Mesothelial cell of epicardium (in vitro differentiated cells): ENCODE results near the gene FAM229B. TPM values are rescaled to one million over a fixed set of nuclear protein-coding genes. Genes with fewer than 3 reads are reported as not detected.
"Not testable (repeated sequence)": the region's sequence is repeated elsewhere in the genome, so short reads cannot be mapped to it uniquely, and the experiment has no call there.

Experiments used
- DNase-seq, 2 experiments: peaks; one replicate each; pipeline ENCODE4 v3.0.0; 2021; ENCODE audit warnings: low spot score in 2 of 2; ENCODE audit not compliant: unreplicated experiment in 2 of 2
- H3K27ac Mint-ChIP-seq: 2 replicates; pipeline ENCODE4 v1.8.0; 2021; ENCODE audit warnings: mixed read lengths
- H3K27me3 Mint-ChIP-seq: 2 replicates; pipeline ENCODE4 v1.8.0; 2021; ENCODE audit warnings: low read depth, mixed read lengths
- H3K36me3 Mint-ChIP-seq: 2 replicates; pipeline ENCODE4 v1.8.0; 2021; ENCODE audit warnings: mixed read lengths
- H3K4me1 Mint-ChIP-seq: 2 replicates; pipeline ENCODE4 v1.8.0; 2021; ENCODE audit warnings: mixed read lengths
- H3K4me3 Mint-ChIP-seq: 2 replicates; pipeline ENCODE4 v1.8.0; 2021; ENCODE audit warnings: mild to moderate bottlenecking, moderate library complexity, mixed read lengths
- H3K9me3 Mint-ChIP-seq: 2 replicates; pipeline ENCODE4 v1.8.0; 2021; ENCODE audit warnings: mixed read lengths
- total RNA-seq: library from RNA; stranded (reverse); gene quantifications from 3 replicates; pipeline ENCODE4 v1.2.1, GENCODE V29; 2021
- TF ChIP-seq, protein P1 (sequence below): fragments of 200-600 bp; sonication (generic); IDR thresholded peaks from one replicate; pipeline ENCODE4 v1.5.0; 2021; ENCODE audit warnings: antibody characterized with exemption; ENCODE audit not compliant: unreplicated experiment

The FAM229B gene
- total RNA-seq, 1 donor from 2014 or later, result 23.6 TPM

DNA sequence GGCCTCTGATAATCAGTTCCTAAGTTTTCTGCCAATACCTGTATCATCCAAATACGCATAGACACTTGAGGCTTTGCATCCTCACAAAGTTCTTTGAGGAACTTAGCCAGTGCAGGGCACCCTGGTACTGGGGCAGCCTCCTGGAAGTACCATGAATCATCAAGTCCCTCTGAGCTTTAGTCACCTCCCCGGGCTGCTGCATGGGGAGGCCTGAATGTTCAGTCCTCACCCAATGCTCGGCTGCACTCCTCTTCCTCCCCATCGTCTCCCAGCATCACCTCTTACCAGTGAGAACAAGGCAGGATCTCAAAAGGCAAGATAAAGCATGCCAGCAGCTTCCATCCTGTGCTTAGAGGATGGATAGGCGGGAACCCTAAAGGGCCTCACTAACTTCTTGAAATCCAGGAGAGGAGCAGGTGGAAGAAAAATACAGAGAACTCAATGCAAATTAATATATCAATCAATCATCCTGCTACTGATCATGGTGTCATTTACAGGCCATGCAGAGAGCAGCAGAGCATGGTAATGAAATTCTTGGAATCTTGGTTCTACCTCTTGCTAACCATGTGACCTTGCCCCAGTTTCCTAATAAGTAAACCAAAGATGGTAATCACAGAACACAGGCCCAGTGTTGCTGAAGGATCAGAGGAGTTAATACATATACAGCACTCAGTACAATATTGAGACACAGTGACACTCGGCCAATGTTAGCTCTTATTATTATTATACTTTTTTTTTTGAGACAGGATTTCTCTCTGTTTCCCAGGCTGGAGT is 38.2 kb upstream of the FAM229B start:
- H3K4me3 Mint-ChIP-seq, result no peak overlapping the region
- H3K27me3 Mint-ChIP-seq, result no peaks in the 10 kb centered on the region
- H3K27ac Mint-ChIP-seq, result no peak overlapping the region
- TF ChIP-seq, protein P1, sequence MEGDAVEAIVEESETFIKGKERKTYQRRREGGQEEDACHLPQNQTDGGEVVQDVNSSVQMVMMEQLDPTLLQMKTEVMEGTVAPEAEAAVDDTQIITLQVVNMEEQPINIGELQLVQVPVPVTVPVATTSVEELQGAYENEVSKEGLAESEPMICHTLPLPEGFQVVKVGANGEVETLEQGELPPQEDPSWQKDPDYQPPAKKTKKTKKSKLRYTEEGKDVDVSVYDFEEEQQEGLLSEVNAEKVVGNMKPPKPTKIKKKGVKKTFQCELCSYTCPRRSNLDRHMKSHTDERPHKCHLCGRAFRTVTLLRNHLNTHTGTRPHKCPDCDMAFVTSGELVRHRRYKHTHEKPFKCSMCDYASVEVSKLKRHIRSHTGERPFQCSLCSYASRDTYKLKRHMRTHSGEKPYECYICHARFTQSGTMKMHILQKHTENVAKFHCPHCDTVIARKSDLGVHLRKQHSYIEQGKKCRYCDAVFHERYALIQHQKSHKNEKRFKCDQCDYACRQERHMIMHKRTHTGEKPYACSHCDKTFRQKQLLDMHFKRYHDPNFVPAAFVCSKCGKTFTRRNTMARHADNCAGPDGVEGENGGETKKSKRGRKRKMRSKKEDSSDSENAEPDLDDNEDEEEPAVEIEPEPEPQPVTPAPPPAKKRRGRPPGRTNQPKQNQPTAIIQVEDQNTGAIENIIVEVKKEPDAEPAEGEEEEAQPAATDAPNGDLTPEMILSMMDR, result no peak
- H3K36me3 Mint-ChIP-seq, result no peaks in the 10 kb centered on the region
- H3K9me3 Mint-ChIP-seq, result no peaks in the 10 kb centered on the region
- no peak for DNase-seq
- peaks cover 13% of the 10 kb centered on the region for H3K4me1 Mint-ChIP-seq

DNA sequence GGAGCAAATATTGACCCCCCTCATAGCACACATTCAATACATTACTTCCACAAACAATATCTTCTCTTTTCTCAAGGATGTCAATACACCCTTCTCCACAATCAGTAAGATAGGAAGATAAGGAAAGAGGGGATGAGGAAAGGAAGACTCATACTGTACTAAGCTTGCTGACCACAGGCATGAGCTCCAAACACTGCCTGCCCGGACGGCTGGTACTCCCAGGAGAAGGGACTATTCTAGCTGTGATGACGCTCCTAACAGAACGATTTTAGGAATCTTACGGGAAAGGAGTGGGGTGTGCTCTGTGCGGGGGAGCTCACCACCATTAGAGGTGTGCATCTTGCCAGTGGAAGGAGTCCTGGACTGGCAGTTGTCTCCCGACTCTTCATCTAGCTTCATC is 37.4 kb upstream of the FAM229B start:
- H3K9me3 Mint-ChIP-seq, result no peaks in the 10 kb centered on the region
- no peaks in the 10 kb centered on the region for H3K27me3 Mint-ChIP-seq
- DNase-seq, result no peak
- TF ChIP-seq, protein P1, result no peak
- no peak overlapping the region for H3K4me3 Mint-ChIP-seq
- no peak overlapping the region for H3K27ac Mint-ChIP-seq
- no peaks in the 10 kb centered on the region for H3K36me3 Mint-ChIP-seq
- peaks cover 8% of the 10 kb centered on the region for H3K4me1 Mint-ChIP-seq

DNA sequence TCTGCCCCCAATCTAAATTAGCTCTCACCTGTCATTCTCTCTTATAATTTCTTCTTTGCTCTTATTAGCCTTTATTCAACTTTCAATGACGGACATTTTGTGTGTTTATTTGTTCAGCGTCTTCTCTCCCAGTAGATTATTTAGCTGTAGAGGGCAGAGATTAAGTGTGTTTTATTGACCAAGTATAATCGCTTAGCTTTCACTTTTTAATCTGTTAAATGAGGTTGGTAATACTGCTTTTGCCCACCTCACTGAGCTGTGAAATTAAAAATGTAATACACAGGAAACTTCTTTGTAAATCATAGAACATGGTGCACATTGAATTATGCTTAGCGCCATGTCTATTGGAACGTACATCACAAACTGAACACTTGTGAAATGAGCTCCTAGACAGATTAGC is 37.0 kb upstream of the FAM229B start:
- Mint-ChIP-seq H3K27ac (no peak overlapping the region), H3K4me1 (peaks cover 6% of the 10 kb centered on the region), H3K9me3 (no peaks in the 10 kb centered on the region), H3K4me3 (no peak overlapping the region), H3K36me3 (no peaks in the 10 kb centered on the region), H3K27me3 (no peaks in the 10 kb centered on the region)
- TF ChIP-seq, protein P1, result no peak
- DNase-seq, result no peak

DNA sequence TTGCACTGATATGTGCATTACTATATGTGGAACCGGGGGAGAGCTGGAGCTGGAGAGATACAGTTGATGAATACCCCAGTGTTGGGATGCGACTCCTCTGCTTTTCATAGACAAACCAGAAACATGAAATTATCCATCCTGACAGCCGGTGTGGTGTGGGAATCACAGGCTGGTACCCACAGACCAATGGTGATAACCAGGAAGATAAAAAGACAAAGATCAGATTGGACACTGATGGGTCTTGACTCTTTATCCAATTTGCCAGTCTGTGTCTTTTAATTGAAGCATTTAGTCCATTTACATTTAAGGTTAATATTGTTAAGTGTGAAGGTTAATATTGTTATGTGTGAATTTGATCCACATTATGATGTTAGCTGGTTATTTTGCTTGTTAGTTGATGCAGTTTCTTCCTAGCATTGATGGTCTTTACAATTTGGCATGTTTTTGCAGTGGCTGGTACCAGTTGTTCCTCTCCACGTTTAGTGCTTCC is 36.1 kb upstream of the FAM229B start:
- not testable (repeated sequence) for H3K9me3 Mint-ChIP-seq, DNase-seq, H3K27ac Mint-ChIP-seq, H3K4me1 Mint-ChIP-seq, H3K27me3 Mint-ChIP-seq, H3K36me3 Mint-ChIP-seq, H3K4me3 Mint-ChIP-seq

DNA sequence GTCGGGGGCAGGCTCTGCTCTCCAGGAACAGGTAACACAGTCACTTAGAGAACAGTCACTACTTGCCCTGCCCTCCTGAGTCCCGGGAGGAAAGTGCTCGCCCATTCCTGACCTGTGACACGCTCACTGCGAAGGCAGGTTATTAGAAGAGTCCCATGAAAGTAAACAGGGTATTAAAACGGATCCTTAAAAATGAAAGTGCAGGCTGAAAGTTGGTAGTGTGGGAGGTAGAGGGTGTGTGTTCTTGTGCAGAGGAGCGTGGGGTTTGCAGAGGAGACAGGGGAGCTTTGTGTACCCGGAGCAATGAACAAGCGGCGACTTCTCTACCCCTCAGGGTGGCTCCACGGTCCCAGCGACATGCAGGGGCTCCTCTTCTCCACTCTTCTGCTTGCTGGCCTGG is 33.4 kb upstream of the FAM229B start, which contains the start of gene CCN6:
Gene CCN6 (plus strand): TSS at position 104 of the 400 bp plus-strand sequence. CDS start 254 bp downstream, at position 358.
- TF ChIP-seq, protein P1, result no peak
- DNase-seq, result no peak
- no peak within 1 kb of the TSS for H3K4me3 Mint-ChIP-seq
- H3K4me1 Mint-ChIP-seq, result peaks cover 6% of the 10 kb centered on the region
- H3K9me3 Mint-ChIP-seq, result no peaks in the 10 kb centered on the region
- no peaks in the 10 kb centered on the region for H3K27me3 Mint-ChIP-seq
- H3K36me3 Mint-ChIP-seq, result no peaks in the 10 kb centered on the region
- no peak within 1 kb of the TSS for H3K27ac Mint-ChIP-seq

DNA sequence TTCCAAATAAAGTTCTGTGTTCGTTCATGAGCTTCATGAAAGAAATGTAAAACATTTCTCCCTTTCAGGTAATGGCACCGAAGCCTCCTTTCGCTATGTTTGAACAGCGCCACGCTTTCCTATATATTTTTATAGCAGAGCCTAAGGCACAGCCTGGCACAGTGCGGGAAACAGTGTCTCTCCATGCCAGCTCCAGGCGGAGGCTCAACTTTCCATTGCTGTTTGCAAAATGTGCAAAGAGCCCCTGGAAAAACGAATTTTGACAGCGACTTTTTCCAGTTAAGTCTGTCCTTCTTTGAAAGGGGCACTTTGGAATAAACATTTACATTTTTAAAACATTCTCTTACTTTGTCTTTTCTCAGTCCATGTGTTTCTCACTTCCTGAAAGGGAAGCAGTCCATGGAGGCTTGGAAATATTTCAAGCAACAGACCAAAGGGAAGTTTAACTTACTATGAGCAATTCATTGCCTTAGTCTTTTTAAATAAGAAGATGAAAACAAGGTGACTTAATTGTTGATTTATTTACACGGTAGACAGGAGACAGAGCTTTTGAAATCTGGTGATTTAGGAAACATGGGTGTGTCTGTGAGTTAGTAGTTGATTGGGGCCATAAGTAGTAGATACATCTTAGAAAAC is 32.7 kb upstream of the FAM229B start:
- TF ChIP-seq, protein P1, result no peak
- no peak for DNase-seq
- Mint-ChIP-seq H3K36me3 (no peaks in the 10 kb centered on the region), H3K4me3 (no peak overlapping the region), H3K27ac (no peak overlapping the region), H3K27me3 (no peaks in the 10 kb centered on the region), H3K9me3 (no peaks in the 10 kb centered on the region), H3K4me1 (peaks cover 6% of the 10 kb centered on the region)
